ENCODE results near the gene VMO1. TPM values are rescaled to one million over a fixed set of nuclear protein-coding genes. Genes with fewer than 3 reads are reported as not detected.

VMO1 gene
- total and polyA plus RNA-seq, 4 donors: 1.7 to 9.1 (median 3.9) TPM

GRCh38 chr17:4808378-4808767 lies 22.2 kb upstream of the VMO1 start:
- Histone ChIP-seq H3K9ac (ENCODE audit: low read depth in 1 of 2, low read length in 2 of 2) (no peak overlapping the region), H3K27ac (ENCODE audit: low read depth in 1 of 2, low read length in 2 of 2) (peak overlapping the region; percentile 35 to 59), H3K36me3 (ENCODE audit: control insufficient read depth in 4 of 4, insufficient read depth in 3 of 4, low read depth in 1 of 4, low read length in 3 of 4) (peaks cover 0 to 5% (median 1%) of the 10 kb centered on the region in 4 donors), H3K9me3 (ENCODE audit: control insufficient read depth in 4 of 4, low read length in 3 of 4) (no peaks in the 10 kb centered on the region), H3K4me3 (ENCODE audit: low read depth in 1 of 3, low read length in 3 of 3) (peak overlapping the region in 1 of 3 donors; percentile 87), H3K27me3 (ENCODE audit: control insufficient read depth in 4 of 4, insufficient read depth in 4 of 4, low read length in 3 of 4) (no peaks in the 10 kb centered on the region), H3K4me1 (ENCODE audit: control insufficient read depth in 4 of 4, insufficient read depth in 4 of 4, low read length in 3 of 4) (peaks cover 10 to 24% (median 17%) of the 10 kb centered on the region in 4 donors)
- WGBS: 23% methylated on average over 6 of the region's 6 CpGs
- TF ChIP-seq CTCF (IDR thresholded peaks at IDR 0.05; ENCODE audit: low read depth, low read length, missing input control): no peak
- TF ChIP-seq SP1 (IDR thresholded peaks at IDR 0.05): peak; percentile 87
- no peak for TF ChIP-seq FOXA1 (IDR thresholded peaks at IDR 0.05)
- peak; percentile 78 for TF ChIP-seq NR2F2 (IDR thresholded peaks at IDR 0.05)
- peak; percentile 96 to 98 for TF ChIP-seq RXRA (IDR thresholded peaks at IDR 0.05)
- TF ChIP-seq, protein P1, sequence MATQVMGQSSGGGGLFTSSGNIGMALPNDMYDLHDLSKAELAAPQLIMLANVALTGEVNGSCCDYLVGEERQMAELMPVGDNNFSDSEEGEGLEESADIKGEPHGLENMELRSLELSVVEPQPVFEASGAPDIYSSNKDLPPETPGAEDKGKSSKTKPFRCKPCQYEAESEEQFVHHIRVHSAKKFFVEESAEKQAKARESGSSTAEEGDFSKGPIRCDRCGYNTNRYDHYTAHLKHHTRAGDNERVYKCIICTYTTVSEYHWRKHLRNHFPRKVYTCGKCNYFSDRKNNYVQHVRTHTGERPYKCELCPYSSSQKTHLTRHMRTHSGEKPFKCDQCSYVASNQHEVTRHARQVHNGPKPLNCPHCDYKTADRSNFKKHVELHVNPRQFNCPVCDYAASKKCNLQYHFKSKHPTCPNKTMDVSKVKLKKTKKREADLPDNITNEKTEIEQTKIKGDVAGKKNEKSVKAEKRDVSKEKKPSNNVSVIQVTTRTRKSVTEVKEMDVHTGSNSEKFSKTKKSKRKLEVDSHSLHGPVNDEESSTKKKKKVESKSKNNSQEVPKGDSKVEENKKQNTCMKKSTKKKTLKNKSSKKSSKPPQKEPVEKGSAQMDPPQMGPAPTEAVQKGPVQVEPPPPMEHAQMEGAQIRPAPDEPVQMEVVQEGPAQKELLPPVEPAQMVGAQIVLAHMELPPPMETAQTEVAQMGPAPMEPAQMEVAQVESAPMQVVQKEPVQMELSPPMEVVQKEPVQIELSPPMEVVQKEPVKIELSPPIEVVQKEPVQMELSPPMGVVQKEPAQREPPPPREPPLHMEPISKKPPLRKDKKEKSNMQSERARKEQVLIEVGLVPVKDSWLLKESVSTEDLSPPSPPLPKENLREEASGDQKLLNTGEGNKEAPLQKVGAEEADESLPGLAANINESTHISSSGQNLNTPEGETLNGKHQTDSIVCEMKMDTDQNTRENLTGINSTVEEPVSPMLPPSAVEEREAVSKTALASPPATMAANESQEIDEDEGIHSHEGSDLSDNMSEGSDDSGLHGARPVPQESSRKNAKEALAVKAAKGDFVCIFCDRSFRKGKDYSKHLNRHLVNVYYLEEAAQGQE (IDR thresholded peaks at IDR 0.05): peak; percentile 63
- TF ChIP-seq TAF1 (conservative IDR thresholded peaks at IDR 0.05): no peak
- TF ChIP-seq, protein P2, sequence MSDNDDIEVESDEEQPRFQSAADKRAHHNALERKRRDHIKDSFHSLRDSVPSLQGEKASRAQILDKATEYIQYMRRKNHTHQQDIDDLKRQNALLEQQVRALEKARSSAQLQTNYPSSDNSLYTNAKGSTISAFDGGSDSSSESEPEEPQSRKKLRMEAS (IDR thresholded peaks at IDR 0.05): no peak
- TF ChIP-seq HNF4G (IDR thresholded peaks at IDR 0.05): peak; percentile 24
- peak; percentile 63 to 74 for TF ChIP-seq RAD21 (IDR thresholded peaks at IDR 0.05)
- TF ChIP-seq FOXA2 (IDR thresholded peaks at IDR 0.05): peak; percentile 16
- peak; percentile 82 for TF ChIP-seq HNF4A (conservative IDR thresholded peaks at IDR 0.05)
- TF ChIP-seq ATF3 (IDR thresholded peaks at IDR 0.05): no peak
- peak in 1 of 2 donors; percentile 39 for TF ChIP-seq GABPA (IDR thresholded peaks at IDR 0.05 in 1 of 2, conservative IDR thresholded peaks at IDR 0.05 in 1 of 2)
- TF ChIP-seq EGR1 (IDR thresholded peaks at IDR 0.05; ENCODE audit: low read depth in 2 of 2): no peak
- peak in 1 of 2 donors; percentile 35 for TF ChIP-seq JUND (IDR thresholded peaks at IDR 0.05)
- no peak for DNase-seq (ENCODE audit: low spot score)

GRCh38 chr17:4807605-4808377 lies 21.6 kb upstream of the VMO1 start:
- no peak overlapping the region for H3K9ac ChIP-seq (ENCODE audit: low read depth in 1 of 2, low read length in 2 of 2)
- TF ChIP-seq FOXA1 (IDR thresholded peaks at IDR 0.05): no peak
- no peak for TF ChIP-seq CTCF (IDR thresholded peaks at IDR 0.05; ENCODE audit: low read depth, low read length, missing input control)
- TF ChIP-seq HNF4A (conservative IDR thresholded peaks at IDR 0.05): no peak
- TF ChIP-seq YY1 (IDR thresholded peaks at IDR 0.05): no peak
- no peaks in the 10 kb centered on the region for H3K9me3 ChIP-seq (ENCODE audit: control insufficient read depth in 4 of 4, low read length in 3 of 4)
- peaks cover 10 to 24% (median 17%) of the 10 kb centered on the region in 4 donors for H3K4me1 ChIP-seq (ENCODE audit: control insufficient read depth in 4 of 4, insufficient read depth in 4 of 4, low read length in 3 of 4)
- peak overlapping the region; percentile 35 to 59 for H3K27ac ChIP-seq (ENCODE audit: low read depth in 1 of 2, low read length in 2 of 2)
- H3K36me3 ChIP-seq (ENCODE audit: control insufficient read depth in 4 of 4, insufficient read depth in 3 of 4, low read depth in 1 of 4, low read length in 3 of 4): peaks cover 0 to 5% (median 1%) of the 10 kb centered on the region in 4 donors
- no peaks in the 10 kb centered on the region for H3K27me3 ChIP-seq (ENCODE audit: control insufficient read depth in 4 of 4, insufficient read depth in 4 of 4, low read length in 3 of 4)
- H3K4me3 ChIP-seq (ENCODE audit: low read depth in 1 of 3, low read length in 3 of 3): peak overlapping the region in 2 of 3 donors; percentile 51 to 87
- 23% methylated on average over 32 of the region's 32 CpGs for WGBS
- no peak for DNase-seq (ENCODE audit: low spot score)

Data from liver (tissue), 9 donors.